VCaP (cell line): Measurements from ENCODE around the gene SDCCAG8.

Source experiments
- H3K27ac ChIP-seq: fragments of 450-650 bp; 2 replicates; pipeline ENCODE4 v1.5.1; 2017
- TF ChIP-seq, protein P1 (sequence below): fragments of 450-650 bp; conservative IDR thresholded peaks from 2 replicates; pipeline ENCODE4 v1.5.1; 2017; ENCODE audit warnings: mild to moderate bottlenecking, moderate library complexity

The SDCCAG8 gene

DNA sequence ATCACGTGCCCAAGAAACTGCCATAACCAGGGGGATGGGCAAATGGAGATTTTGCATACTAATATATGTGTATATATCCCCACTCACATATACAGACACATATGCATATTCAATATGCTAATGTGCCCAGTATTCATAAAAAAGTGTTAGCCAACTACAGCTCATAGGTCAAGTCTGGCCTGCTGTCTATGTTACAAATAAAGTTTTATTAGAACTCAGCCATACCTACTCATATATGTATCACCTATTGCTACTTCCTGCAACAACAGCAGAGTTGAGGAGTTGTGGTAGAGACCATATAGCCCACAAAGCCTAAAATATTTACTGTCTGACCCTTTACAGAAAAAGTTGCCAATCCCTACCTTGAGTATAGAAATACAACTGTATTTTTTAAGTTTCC, 93.3 kb downstream of the SDCCAG8 start:
- TF ChIP-seq, protein P1, sequence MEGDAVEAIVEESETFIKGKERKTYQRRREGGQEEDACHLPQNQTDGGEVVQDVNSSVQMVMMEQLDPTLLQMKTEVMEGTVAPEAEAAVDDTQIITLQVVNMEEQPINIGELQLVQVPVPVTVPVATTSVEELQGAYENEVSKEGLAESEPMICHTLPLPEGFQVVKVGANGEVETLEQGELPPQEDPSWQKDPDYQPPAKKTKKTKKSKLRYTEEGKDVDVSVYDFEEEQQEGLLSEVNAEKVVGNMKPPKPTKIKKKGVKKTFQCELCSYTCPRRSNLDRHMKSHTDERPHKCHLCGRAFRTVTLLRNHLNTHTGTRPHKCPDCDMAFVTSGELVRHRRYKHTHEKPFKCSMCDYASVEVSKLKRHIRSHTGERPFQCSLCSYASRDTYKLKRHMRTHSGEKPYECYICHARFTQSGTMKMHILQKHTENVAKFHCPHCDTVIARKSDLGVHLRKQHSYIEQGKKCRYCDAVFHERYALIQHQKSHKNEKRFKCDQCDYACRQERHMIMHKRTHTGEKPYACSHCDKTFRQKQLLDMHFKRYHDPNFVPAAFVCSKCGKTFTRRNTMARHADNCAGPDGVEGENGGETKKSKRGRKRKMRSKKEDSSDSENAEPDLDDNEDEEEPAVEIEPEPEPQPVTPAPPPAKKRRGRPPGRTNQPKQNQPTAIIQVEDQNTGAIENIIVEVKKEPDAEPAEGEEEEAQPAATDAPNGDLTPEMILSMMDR = no peak
- no peak overlapping the region for H3K27ac ChIP-seq

DNA sequence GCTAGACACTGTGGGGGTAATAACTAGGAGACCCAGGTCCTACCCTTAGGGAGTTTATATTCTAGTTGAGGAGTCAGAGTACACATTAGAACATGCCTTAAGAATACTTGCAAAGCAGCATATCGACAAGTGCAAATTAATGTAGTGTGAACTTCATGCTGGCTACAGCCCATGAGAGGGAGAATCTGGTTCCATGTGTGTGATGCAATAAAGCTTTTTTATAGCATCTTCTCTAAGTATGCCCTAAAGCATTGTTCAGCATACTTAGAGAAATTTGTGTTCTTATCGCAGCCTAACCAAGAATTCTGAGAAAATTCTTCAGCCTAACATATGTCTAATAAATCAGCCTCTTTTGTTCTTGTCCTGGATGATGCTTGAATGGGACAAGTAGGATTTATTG, 95.5 kb downstream of the SDCCAG8 start:
- TF ChIP-seq, protein P1 = no peak
- H3K27ac ChIP-seq = no peak overlapping the region

DNA sequence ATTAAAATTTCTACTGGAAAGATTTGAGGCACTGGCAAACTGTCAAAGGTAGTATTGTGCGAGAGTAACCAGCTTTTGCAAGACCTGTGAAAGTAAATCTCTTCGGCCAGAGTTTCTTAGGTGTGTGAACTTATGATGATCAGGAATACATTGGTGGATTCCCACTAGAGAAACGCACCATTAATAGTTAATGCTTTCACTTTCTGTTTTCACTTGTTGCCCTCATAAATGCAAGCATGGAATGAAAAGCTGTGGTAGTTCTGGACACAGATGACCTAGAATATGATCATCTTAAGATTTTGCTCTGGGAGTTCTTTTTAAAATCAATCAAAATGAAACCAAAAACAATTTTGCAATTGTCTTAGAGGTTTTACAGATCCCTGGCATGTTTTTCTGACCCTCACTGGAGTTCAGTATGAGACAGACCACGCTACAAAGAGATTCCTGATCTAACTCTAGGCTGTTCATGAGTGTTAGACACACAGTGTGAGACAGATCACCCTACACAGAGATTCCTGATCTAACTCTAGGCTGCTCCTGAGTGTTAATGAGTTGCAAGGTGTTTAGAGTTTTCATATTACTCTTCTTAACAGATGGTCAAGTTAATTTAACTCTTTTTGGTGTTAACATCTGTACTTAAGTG, 98.8 kb downstream of the SDCCAG8 start:
- no peak overlapping the region for H3K27ac ChIP-seq
- TF ChIP-seq, protein P1 = no peak

DNA sequence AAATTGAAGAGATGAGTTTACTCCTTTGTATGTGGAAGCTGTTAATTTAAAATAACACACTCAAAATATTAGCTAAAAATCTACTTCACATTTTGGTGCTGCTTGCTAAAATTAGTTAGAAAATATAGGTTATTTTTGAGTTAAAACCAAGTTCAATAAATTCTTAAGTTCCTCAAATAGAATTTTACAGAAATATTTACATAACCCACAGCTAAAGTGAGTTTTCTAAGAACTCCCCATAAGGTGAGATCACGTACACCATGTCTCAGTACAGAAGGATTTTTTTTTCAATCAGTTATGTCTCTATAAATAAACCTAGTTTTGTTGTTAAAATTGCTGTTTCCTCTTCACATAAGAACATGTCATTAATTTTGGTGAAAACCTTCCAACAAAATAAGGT, 108.0 kb downstream of the SDCCAG8 start:
- TF ChIP-seq, protein P1 = no peak
- H3K27ac ChIP-seq = peak overlapping the region; percentile 66

DNA sequence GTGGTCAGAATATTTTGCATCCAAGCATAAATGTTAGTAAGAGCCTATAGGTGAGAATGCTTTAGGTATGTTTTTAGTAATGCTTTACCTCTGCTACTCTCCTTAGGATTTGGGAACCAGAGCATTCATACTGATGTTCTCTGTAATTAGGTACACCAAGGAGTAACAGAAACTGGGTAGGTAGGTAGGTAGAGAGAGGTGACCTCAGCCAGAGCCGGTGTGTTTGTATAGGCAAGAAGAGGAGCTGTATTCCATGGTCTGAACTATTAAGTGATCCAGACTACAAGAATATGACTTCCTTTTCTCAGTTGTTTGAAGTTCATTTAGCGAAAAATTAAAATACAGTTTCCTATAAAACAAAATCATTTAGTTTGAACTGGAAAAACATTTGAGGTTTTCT, 108.5 kb downstream of the SDCCAG8 start:
- peak overlapping the region; percentile 66 for H3K27ac ChIP-seq
- TF ChIP-seq, protein P1 = no peak

DNA sequence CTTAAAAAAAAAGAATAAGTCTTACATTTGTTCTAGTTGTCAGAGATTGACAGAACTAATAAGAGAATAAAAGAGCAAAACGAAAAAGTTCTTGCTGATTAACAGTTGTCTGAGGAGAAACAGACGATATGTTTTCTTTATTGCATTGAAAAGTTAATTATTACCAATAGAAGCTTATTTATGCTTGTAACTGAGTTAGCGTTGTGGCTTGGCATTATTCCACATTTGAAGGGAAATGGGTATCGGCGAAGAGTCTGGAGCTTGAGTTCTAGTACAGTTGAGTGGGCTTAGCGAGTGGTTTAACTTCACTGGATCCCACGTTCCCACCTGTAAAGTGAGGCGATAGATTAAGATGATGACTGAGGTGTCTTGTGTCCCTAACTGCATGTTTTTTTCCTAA, 109.0 kb downstream of the SDCCAG8 start:
- TF ChIP-seq, protein P1 = no peak
- H3K27ac ChIP-seq = peak overlapping the region; percentile 66

DNA sequence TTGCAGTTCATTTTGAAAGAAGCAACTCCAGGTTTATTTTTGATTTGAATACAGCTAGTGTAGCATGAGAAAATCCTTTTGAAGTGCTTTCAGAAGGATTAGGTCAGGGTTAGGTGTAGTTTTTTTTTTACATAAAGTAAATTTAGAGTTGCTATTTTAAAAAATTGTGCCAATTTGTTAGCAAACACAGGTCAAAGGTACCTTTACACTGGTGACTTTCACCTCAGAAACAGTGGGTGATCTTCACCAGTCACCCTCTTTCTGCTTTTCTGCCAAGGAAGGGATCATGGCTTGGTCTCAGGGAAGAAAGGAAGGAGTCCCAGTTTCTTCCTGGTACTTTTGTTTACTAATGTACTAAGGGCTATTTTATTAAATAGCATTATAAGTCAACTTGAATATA, 111.5 kb downstream of the SDCCAG8 start:
- TF ChIP-seq, protein P1 = no peak
- no peak overlapping the region for H3K27ac ChIP-seq
